ENCODE data around the gene AFF3.

- no peak for TF ChIP-seq CTCF (IDR thresholded peaks at IDR 0.05; ENCODE audit: low read length)
- TF ChIP-seq EZH2 (optimal IDR thresholded peaks at IDR 0.05; ENCODE audit: low read depth, low read length) = no peak
Observed at GRCh38 chr2:100060875-100061274, 81.5 kb downstream of the AFF3 start.
